ENCODE data around the gene COL17A1. TPM values are rescaled to one million over a fixed set of nuclear protein-coding genes. Genes with fewer than 3 reads are reported as not detected.

Gene COL17A1
- total RNA-seq, 1 experiment from 2014 or later: 3.5 TPM

- DNase-seq (ENCODE audit: low read depth, low spot score) (no peak), ATAC-seq (no peak)
- Histone ChIP-seq H3K27ac (ENCODE audit: low read depth, low read length) (no peak overlapping the region), H3K36me3 (ENCODE audit: control insufficient read depth in 1 of 2, insufficient read depth in 2 of 2, low read length in 2 of 2) (peaks cover 6 to 25% of the 10 kb centered on the region in 2 experiments; a peak in 3 of 4 replicates), H3K4me3 (replicated peaks in 1 of 2; ENCODE audit: low read depth in 1 of 2, low read length in 2 of 2) (no peak overlapping the region), H2AFZ (ENCODE audit: low read depth, low read length, poor library complexity, severe bottlenecking) (no peak overlapping the region), H3K79me2 (ENCODE audit: insufficient read depth, low read length) (peaks cover 88% of the 10 kb centered on the region), H3K9ac (ENCODE audit: low read length) (no peak overlapping the region), H3K27me3 (ENCODE audit: insufficient read depth, low read length) (no peaks in the 10 kb centered on the region), H4K20me1 (ENCODE audit: insufficient read depth) (peaks cover 22% of the 10 kb centered on the region), H3K9me2 (ENCODE audit: insufficient read depth) (no peaks in the 10 kb centered on the region), H3K9me3 (ENCODE audit: control insufficient read depth in 1 of 2, insufficient read depth in 1 of 2, low read depth in 1 of 2, low read length in 2 of 2) (no peaks in the 10 kb centered on the region), H3K4me1 (ENCODE audit: control insufficient read depth in 1 of 2, insufficient read depth in 2 of 2, low read length in 2 of 2) (peaks cover 2 to 4% of the 10 kb centered on the region in 2 experiments; a peak in 2 of 4 replicates), H3K4me2 (ENCODE audit: low read length) (no peak overlapping the region)
- POLR2A ChIA-PET: no interaction called here
- CTCF ChIA-PET: no interaction called here
- no TSS peak for BruUV-seq (replicated peaks)
- RAD21 ChIA-PET (ENCODE audit: low non-redundant PET in 1 of 2, low total read pairs in 2 of 2, uncharacterized antibody in 2 of 2, unreplicated experiment in 2 of 2): no interaction called here
- TF ChIP-seq FOSL1 (IDR thresholded peaks at IDR 0.05; ENCODE audit: low read depth) (no peak), EZH2phosphoT487 (IDR thresholded peaks at IDR 0.05; ENCODE audit: borderline replicate concordance) (no peak), EZH2 (IDR thresholded peaks at IDR 0.05) (no peak), ZFX (IDR thresholded peaks at IDR 0.05) (no peak), SP1 (IDR thresholded peaks at IDR 0.05; ENCODE audit: low read depth) (no peak)
- intact Hi-C loops (cut with micrococcal nuclease): no loop called here
Measured at GRCh38 chr10:103990531-103990930, 95.1 kb downstream of the COL17A1 start.

DNA sequence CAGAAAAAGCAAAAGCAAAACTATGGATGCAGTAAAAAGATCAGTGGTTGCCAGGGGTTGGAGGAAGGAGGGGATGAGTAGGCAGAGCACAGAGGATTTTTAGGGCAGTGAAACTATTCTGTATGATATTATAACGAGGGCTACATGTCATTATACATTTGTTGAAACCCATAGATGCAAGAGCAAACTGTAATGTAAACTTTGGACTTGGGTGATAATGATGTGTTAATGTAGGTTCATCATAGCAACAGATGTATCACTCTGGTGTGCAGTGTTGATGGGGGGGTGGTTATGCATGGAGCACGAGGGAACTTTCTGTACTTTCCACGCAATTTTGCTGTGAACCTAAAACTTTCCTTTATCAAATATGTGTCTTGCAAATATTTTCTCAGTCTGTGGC is 95.6 kb downstream of the COL17A1 start:
- Histone ChIP-seq H2AFZ (ENCODE audit: low read depth, low read length, poor library complexity, severe bottlenecking) (no peak overlapping the region), H3K9me2 (ENCODE audit: insufficient read depth) (no peaks in the 10 kb centered on the region), H3K4me2 (ENCODE audit: low read length) (no peak overlapping the region), H3K4me1 (ENCODE audit: control insufficient read depth in 1 of 2, insufficient read depth in 2 of 2, low read length in 2 of 2) (peaks cover 2 to 4% of the 10 kb centered on the region in 2 experiments; a peak in 2 of 4 replicates), H4K20me1 (ENCODE audit: insufficient read depth) (peaks cover 22% of the 10 kb centered on the region), H3K79me2 (ENCODE audit: insufficient read depth, low read length) (peaks cover 90% of the 10 kb centered on the region), H3K9me3 (ENCODE audit: control insufficient read depth in 1 of 2, insufficient read depth in 1 of 2, low read depth in 1 of 2, low read length in 2 of 2) (no peaks in the 10 kb centered on the region), H3K4me3 (replicated peaks in 1 of 2; ENCODE audit: low read depth in 1 of 2, low read length in 2 of 2) (no peak overlapping the region), H3K9ac (ENCODE audit: low read length) (no peak overlapping the region), H3K36me3 (ENCODE audit: control insufficient read depth in 1 of 2, insufficient read depth in 2 of 2, low read length in 2 of 2) (peaks cover 6 to 24% of the 10 kb centered on the region in 2 experiments; a peak in 3 of 4 replicates), H3K27ac (ENCODE audit: low read depth, low read length) (no peak overlapping the region), H3K27me3 (ENCODE audit: insufficient read depth, low read length) (no peaks in the 10 kb centered on the region)
- DNase-seq (ENCODE audit: low read depth, low spot score) (no peak), ATAC-seq (no peak)
- ChIA-PET POLR2A (no interaction called here), CTCF (no interaction called here), RAD21 (ENCODE audit: low non-redundant PET in 1 of 2, low total read pairs in 2 of 2, uncharacterized antibody in 2 of 2, unreplicated experiment in 2 of 2) (no interaction called here)
- BruUV-seq (replicated peaks): no TSS peak
- intact Hi-C loops (cut with micrococcal nuclease): no loop called here
- TF ChIP-seq ZFX (IDR thresholded peaks at IDR 0.05) (no peak), FOSL1 (IDR thresholded peaks at IDR 0.05; ENCODE audit: low read depth) (no peak), RAD21 (IDR thresholded peaks at IDR 0.05; ENCODE audit: low read depth) (no peak), CEBPB (IDR thresholded peaks at IDR 0.05; ENCODE audit: low read depth) (no peak), SP1 (IDR thresholded peaks at IDR 0.05; ENCODE audit: low read depth) (no peak), EZH2 (IDR thresholded peaks at IDR 0.05) (no peak), ELF1 (IDR thresholded peaks at IDR 0.05; ENCODE audit: borderline replicate concordance, low read depth) (no peak), CBX3 (IDR thresholded peaks at IDR 0.05; ENCODE audit: low read depth) (no peak), POLR2A (IDR thresholded peaks at IDR 0.05; ENCODE audit: borderline replicate concordance, extremely low read depth, insufficient read depth, insufficient read length) (no peak), POLR2AphosphoS5 (IDR thresholded peaks at IDR 0.05; ENCODE audit: low read depth, low read length) (no peak), SRF (IDR thresholded peaks at IDR 0.05; ENCODE audit: low read depth) (no peak), EZH2phosphoT487 (IDR thresholded peaks at IDR 0.05; ENCODE audit: borderline replicate concordance) (no peak), YY1 (IDR thresholded peaks at IDR 0.05; ENCODE audit: extremely low read depth, insufficient replicate concordance, low read depth, low read length) (no peak)
- TF ChIP-seq, protein P1, sequence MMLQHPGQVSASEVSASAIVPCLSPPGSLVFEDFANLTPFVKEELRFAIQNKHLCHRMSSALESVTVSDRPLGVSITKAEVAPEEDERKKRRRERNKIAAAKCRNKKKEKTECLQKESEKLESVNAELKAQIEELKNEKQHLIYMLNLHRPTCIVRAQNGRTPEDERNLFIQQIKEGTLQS (IDR thresholded peaks at IDR 0.05): no peak
- TF ChIP-seq, protein P2, sequence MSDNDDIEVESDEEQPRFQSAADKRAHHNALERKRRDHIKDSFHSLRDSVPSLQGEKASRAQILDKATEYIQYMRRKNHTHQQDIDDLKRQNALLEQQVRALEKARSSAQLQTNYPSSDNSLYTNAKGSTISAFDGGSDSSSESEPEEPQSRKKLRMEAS (IDR thresholded peaks at IDR 0.05): no peak
- TF ChIP-seq, protein P3, sequence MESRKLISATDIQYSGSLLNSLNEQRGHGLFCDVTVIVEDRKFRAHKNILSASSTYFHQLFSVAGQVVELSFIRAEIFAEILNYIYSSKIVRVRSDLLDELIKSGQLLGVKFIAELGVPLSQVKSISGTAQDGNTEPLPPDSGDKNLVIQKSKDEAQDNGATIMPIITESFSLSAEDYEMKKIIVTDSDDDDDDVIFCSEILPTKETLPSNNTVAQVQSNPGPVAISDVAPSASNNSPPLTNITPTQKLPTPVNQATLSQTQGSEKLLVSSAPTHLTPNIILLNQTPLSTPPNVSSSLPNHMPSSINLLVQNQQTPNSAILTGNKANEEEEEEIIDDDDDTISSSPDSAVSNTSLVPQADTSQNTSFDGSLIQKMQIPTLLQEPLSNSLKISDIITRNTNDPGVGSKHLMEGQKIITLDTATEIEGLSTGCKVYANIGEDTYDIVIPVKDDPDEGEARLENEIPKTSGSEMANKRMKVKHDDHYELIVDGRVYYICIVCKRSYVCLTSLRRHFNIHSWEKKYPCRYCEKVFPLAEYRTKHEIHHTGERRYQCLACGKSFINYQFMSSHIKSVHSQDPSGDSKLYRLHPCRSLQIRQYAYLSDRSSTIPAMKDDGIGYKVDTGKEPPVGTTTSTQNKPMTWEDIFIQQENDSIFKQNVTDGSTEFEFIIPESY (IDR thresholded peaks at IDR 0.05; ENCODE audit: extremely low read depth, insufficient replicate concordance, low read length): no peak
